Caco-2 (cell line): Measurements from ENCODE around the gene IKBKE. TPM values are rescaled to one million over a fixed set of nuclear protein-coding genes. Genes with fewer than 3 reads are reported as not detected.

Source experiments
- BruUV-seq: library from RNA; stranded (reverse); fragments of 400-500 nt; replicated peaks from 2 replicates; lab custom pipeline; 2021; lab: Mats Ljungman, UMichigan
- CTCF ChIA-PET: fragments of 300-600 bp; sonication (Branson Sonifier 250); formaldehyde crosslinking; loops from one replicate; lab custom pipeline; 2022; ENCODE audit warnings: antibody characterized with exemption; lab: Charles Lee
- POLR2A ChIA-PET: fragments of 300-600 bp; sonication (Branson Sonifier 250); formaldehyde crosslinking; loops from one replicate; lab custom pipeline; 2022; ENCODE audit warnings: antibody characterized with exemption; lab: Charles Lee
- DNase-seq, 2 experiments: peaks; one replicate each; pipeline versions ENCODE4 v3.0.0 to v3.0.0-alpha.2; 2020 to 2022
- H3K27me3 ChIP-seq: replicated peaks from 2 replicates; pipeline ENCODE4 v1.6.0; 2011; ENCODE audit warnings: low read length; ENCODE audit not compliant: control insufficient read depth, insufficient read depth
- H3K36me3 ChIP-seq: 2 replicates; pipeline ENCODE4 v1.5.1; 2011; ENCODE audit warnings: low read length; ENCODE audit not compliant: control insufficient read depth, insufficient read depth
- H3K4me1 ChIP-seq: fragments of 250-450 bp; sonication (Bioruptor Pico); 2 replicates; pipeline ENCODE4 v1.5.1; 2020; ENCODE audit warnings: mild to moderate bottlenecking
- H3K4me3 ChIP-seq: 2 replicates; pipeline ENCODE4 v1.5.1; 2011; ENCODE audit warnings: low read depth, mild to moderate bottlenecking, control low read depth, low read length
- H3K9me3 ChIP-seq: fragments of 250-450 bp; sonication (Bioruptor Pico); 2 replicates; pipeline ENCODE4 v1.5.1; 2020; ENCODE audit warnings: mild to moderate bottlenecking, moderate library complexity
- H3K27ac Mint-ChIP-seq: one replicate; pipeline ENCODE4 v1.8.0; 2022; ENCODE audit warnings: mixed read lengths; ENCODE audit not compliant: unreplicated experiment
- H3K27me3 Mint-ChIP-seq: one replicate; pipeline ENCODE4 v1.8.0; 2022; ENCODE audit warnings: mixed read lengths; ENCODE audit not compliant: insufficient read depth, unreplicated experiment
- H3K36me3 Mint-ChIP-seq: one replicate; pipeline ENCODE4 v1.8.0; 2022; ENCODE audit warnings: mild to moderate bottlenecking, mixed read lengths; ENCODE audit not compliant: insufficient read depth, unreplicated experiment
- H3K4me1 Mint-ChIP-seq: one replicate; pipeline ENCODE4 v1.8.0; 2022; ENCODE audit warnings: low read depth, mixed read lengths; ENCODE audit not compliant: unreplicated experiment
- H3K4me3 Mint-ChIP-seq: one replicate; pipeline ENCODE4 v1.8.0; 2022; ENCODE audit warnings: mild to moderate bottlenecking, moderate library complexity, mixed read lengths; ENCODE audit not compliant: unreplicated experiment
- H3K9me3 Mint-ChIP-seq: one replicate; pipeline ENCODE4 v1.8.0; 2022; ENCODE audit warnings: mixed read lengths; ENCODE audit not compliant: unreplicated experiment
- CTCF ChIP-seq, 2 experiments: fragments of 200-600 bp in 1 of 2; IDR thresholded peaks; 1 replicate in 1 of 2; 2 replicates in 1 of 2; pipeline versions ENCODE4 v1.5.1 to v1.8.0; 2011 to 2022; ENCODE audit warnings: antibody characterized with exemption in 1 of 2, control low read depth in 1 of 2, inconsistent platforms in 1 of 2, low read depth in 1 of 2, low read length in 1 of 2, mild to moderate bottlenecking in 1 of 2, moderate library complexity in 1 of 2; ENCODE audit not compliant: insufficient read depth in 1 of 2, severe bottlenecking in 1 of 2, unreplicated experiment in 1 of 2
- intact Hi-C: fragments of 100-400 bp; cut with micrococcal nuclease; formaldehyde crosslinking; loops from one replicate; pipeline ENCODE4 v1.10.0; 2022; ENCODE audit not compliant: unreplicated experiment
- total RNA-seq: library from RNA; stranded (reverse); gene quantifications from 2 replicates; pipeline ENCODE4 v1.2.3, GENCODE V29; 2022

Gene IKBKE
- total RNA-seq, 1 experiment from 2014 or later = 9.0 TPM

DNA sequence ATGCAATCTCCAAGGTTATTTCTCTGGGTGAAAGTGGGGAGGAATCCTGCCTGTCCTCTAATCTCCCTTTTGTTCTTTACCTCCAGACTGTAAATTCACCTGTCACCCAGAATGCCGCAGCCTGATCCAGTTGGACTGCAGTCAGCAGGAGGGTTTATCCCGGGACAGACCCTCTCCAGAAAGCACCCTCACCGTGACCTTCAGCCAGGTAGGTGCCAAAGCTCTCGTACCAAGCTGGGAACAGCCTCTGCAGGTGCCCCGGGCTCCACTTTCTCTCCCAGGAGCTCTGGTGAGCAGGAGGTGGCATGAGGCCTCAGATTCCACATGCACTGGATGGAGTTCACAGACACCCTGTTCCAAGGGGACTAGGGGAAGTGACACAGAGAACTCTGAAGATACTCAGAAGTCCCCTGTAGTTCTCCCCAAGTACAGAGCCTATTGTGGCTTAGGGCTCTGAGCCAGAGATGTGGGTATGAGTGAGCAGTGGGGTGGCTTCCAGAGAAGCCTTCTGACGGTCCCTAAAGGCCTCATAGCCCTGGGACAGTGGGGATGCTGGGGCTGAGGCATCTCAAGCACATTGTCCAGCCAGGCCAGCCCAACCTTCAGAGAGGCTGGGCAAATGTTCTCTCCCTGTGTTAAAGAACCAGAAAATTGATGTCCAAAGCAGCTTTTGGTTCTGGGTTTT is 68.0 kb downstream of the IKBKE start:
- H3K27me3 ChIP-seq = no peaks in the 10 kb centered on the region; the same call in 1 of the 2 replicates
- ChIA-PET POLR2A (no interaction called here), CTCF (no interaction called here)
- H3K4me1 ChIP-seq = no peaks in the 10 kb centered on the region
- Mint-ChIP-seq H3K27ac (no peak overlapping the region), H3K4me1 (no peaks in the 10 kb centered on the region), H3K36me3 (no peaks in the 10 kb centered on the region), H3K27me3 (peaks cover 3% of the 10 kb centered on the region), H3K4me3 (no peak overlapping the region), H3K9me3 (no peaks in the 10 kb centered on the region)
- no peak overlapping the region for H3K4me3 ChIP-seq
- no peak for DNase-seq
- intact Hi-C loops = no loop called here
- no TSS peak for BruUV-seq
- H3K36me3 ChIP-seq = no peaks in the 10 kb centered on the region
- no peak for TF ChIP-seq CTCF (IDR thresholded peaks at IDR 0.05; ENCODE audit: insufficient read depth in 1 of 2, low read depth in 1 of 2, low read length in 1 of 2, severe bottlenecking in 1 of 2, unreplicated experiment in 1 of 2)
- H3K9me3 ChIP-seq = no peaks in the 10 kb centered on the region

DNA sequence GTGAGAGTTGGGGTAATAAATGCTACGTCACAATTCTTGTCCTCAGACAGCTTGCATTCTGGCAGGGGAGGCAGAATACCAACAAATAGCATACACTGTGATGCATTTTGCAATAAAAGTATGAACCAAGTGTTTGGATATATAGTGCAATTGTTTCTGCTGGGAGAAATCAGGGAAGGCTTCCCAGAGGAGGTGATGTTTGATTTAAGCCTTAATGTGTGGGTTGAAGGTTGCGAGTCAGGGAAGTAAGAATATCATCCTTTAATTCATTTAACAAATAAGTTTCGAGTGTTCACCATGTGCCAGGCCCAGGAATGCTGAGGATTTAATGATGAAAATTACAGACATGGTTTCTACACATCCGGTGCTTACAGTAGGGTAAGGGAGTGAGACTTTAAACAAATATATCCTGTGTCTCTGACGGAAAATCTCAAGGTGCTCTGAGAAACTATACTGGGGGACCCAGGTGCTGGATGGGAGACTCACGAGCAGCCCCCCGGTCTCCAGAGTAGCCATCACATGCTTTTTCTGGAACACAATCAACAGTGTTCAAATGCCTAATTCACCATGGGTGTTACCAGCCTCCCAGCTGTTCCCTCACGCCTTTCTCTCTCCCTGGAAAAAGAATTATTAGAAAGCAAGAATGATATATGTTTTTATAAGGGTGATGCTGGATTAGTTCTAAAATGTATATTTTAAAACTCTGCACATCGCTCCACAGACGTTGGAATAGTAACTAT is 68.8 kb downstream of the IKBKE start:
- no peaks in the 10 kb centered on the region for H3K9me3 ChIP-seq
- no peaks in the 10 kb centered on the region; the same call in 1 of the 2 replicates for H3K27me3 ChIP-seq
- peaks cover 3% of the 10 kb centered on the region for H3K27me3 Mint-ChIP-seq
- H3K36me3 Mint-ChIP-seq = no peaks in the 10 kb centered on the region
- no peak overlapping the region for H3K4me3 Mint-ChIP-seq
- no peaks in the 10 kb centered on the region for H3K4me1 Mint-ChIP-seq
- intact Hi-C loops = no loop called here
- BruUV-seq = no TSS peak
- TF ChIP-seq CTCF (IDR thresholded peaks at IDR 0.05; ENCODE audit: insufficient read depth in 1 of 2, low read depth in 1 of 2, low read length in 1 of 2, severe bottlenecking in 1 of 2, unreplicated experiment in 1 of 2) = no peak
- no peak overlapping the region for H3K27ac Mint-ChIP-seq
- H3K4me3 ChIP-seq = no peak overlapping the region
- ChIA-PET POLR2A (no interaction called here), CTCF (no interaction called here)
- no peak for DNase-seq
- H3K9me3 Mint-ChIP-seq = no peaks in the 10 kb centered on the region
- H3K36me3 ChIP-seq = no peaks in the 10 kb centered on the region
- H3K4me1 ChIP-seq = no peaks in the 10 kb centered on the region

DNA sequence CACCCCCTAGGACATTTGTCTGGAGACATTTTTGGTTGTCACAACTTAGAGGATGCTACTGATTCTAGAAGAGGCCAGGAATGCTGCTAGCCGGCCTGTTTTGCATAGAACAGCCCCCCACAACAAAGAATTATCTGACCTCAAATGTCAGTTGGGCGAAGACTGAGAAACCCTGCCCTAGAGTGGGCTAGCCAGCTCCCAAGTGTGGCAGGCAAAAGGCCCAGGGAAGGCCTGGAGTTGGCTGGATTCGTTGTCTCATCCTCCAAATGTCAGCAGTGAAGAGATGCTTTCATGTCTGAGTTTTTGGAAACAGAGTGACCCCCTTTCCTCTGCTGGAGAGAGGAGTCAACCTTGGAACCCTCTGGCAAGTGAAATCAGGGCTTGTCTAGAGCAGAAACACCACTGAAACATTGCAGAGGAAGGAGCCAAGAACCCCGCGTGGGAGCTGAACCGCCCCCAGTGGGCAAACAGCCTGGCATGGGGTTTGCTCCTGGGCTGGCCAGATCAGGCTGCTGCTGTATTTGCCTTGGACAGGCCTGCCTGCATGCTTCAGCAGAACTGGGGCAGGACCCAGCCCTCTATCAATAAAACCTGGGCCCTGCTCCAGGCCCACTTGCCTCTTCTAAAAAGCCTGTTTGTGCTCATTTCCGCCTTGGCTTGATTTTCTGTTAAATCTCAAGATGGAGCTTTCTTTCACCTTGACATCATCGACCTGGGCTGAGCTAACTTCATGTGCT is 69.9 kb downstream of the IKBKE start:
- no peaks in the 10 kb centered on the region for H3K36me3 Mint-ChIP-seq
- H3K4me3 ChIP-seq = no peak overlapping the region
- TF ChIP-seq CTCF (IDR thresholded peaks at IDR 0.05; ENCODE audit: insufficient read depth in 1 of 2, low read depth in 1 of 2, low read length in 1 of 2, severe bottlenecking in 1 of 2, unreplicated experiment in 1 of 2) = no peak
- H3K9me3 ChIP-seq = no peaks in the 10 kb centered on the region
- no peaks in the 10 kb centered on the region for H3K4me1 Mint-ChIP-seq
- H3K27me3 ChIP-seq = no peaks in the 10 kb centered on the region; the same call in 1 of the 2 replicates
- H3K4me1 ChIP-seq = no peaks in the 10 kb centered on the region
- POLR2A ChIA-PET = no interaction called here
- CTCF ChIA-PET = interaction anchor here (0.9 kb wide), 1 partner anchor 44 kb away, joined by 4 read pairs; no protein-coding TSS in a partner anchor
- H3K4me3 Mint-ChIP-seq = no peak overlapping the region
- peaks cover 3% of the 10 kb centered on the region for H3K27me3 Mint-ChIP-seq
- H3K36me3 ChIP-seq = no peaks in the 10 kb centered on the region
- BruUV-seq = no TSS peak
- intact Hi-C loops = no loop called here
- no peak for DNase-seq
- H3K9me3 Mint-ChIP-seq = no peaks in the 10 kb centered on the region
- H3K27ac Mint-ChIP-seq = no peak overlapping the region
